AG09319 (cell line): ENCODE measurements around the gene TMEM198.

Experiments
- DNase-seq: peaks from one replicate; pipeline ENCODE4 v3.0.0-alpha.2; 2010; ENCODE audit warnings: low read depth; ENCODE audit errors: extremely low read depth
- TF ChIP-seq, protein P1 (sequence below): IDR thresholded peaks from 2 replicates; pipeline ENCODE4 v1.5.1; 2011; ENCODE audit warnings: low read depth, mild to moderate bottlenecking, inconsistent platforms, low read length, moderate library complexity

The TMEM198 gene

DNA sequence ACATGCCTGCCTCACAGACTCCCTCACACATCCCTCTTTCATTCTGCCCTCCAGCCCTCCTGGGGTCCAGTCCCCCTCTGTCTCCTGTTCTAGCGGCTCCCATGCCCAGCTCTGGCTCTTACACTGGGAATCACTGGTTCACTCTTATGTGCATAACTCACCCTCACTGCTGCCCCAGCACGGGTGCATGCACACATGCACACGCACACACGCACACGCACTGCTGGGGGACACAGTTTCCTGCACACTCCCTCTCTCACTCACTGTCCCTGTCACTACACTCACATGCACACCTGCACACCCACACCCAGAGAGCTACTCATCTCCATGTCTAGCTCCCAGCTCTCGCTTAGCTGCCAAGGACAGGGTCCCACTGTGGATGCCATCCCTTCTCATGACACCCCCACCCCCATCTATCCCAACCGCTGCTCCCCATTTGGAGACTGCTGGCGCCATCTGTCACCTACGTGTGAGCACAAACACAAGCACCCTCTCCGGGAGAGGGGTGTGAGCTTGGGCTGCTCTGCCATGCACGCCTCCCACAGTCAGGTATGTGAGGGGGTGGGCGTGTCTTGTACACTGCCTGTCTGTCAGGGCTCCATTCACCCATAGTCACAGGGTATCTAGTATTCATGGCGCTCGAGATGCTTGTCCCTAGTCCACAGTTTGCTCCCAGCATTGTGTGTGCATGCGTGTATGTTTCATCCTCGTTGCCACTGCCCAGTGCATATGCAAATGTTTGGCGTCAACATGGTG lies 27.8 kb upstream of the TMEM198 start:
- DNase-seq: no peak
- TF ChIP-seq, protein P1, sequence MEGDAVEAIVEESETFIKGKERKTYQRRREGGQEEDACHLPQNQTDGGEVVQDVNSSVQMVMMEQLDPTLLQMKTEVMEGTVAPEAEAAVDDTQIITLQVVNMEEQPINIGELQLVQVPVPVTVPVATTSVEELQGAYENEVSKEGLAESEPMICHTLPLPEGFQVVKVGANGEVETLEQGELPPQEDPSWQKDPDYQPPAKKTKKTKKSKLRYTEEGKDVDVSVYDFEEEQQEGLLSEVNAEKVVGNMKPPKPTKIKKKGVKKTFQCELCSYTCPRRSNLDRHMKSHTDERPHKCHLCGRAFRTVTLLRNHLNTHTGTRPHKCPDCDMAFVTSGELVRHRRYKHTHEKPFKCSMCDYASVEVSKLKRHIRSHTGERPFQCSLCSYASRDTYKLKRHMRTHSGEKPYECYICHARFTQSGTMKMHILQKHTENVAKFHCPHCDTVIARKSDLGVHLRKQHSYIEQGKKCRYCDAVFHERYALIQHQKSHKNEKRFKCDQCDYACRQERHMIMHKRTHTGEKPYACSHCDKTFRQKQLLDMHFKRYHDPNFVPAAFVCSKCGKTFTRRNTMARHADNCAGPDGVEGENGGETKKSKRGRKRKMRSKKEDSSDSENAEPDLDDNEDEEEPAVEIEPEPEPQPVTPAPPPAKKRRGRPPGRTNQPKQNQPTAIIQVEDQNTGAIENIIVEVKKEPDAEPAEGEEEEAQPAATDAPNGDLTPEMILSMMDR: no peak

- TF ChIP-seq, protein P1: no peak
- no peak for DNase-seq
Measured at GRCh38 chr2:219516888-219517287, 26.9 kb upstream of the TMEM198 start.

DNA sequence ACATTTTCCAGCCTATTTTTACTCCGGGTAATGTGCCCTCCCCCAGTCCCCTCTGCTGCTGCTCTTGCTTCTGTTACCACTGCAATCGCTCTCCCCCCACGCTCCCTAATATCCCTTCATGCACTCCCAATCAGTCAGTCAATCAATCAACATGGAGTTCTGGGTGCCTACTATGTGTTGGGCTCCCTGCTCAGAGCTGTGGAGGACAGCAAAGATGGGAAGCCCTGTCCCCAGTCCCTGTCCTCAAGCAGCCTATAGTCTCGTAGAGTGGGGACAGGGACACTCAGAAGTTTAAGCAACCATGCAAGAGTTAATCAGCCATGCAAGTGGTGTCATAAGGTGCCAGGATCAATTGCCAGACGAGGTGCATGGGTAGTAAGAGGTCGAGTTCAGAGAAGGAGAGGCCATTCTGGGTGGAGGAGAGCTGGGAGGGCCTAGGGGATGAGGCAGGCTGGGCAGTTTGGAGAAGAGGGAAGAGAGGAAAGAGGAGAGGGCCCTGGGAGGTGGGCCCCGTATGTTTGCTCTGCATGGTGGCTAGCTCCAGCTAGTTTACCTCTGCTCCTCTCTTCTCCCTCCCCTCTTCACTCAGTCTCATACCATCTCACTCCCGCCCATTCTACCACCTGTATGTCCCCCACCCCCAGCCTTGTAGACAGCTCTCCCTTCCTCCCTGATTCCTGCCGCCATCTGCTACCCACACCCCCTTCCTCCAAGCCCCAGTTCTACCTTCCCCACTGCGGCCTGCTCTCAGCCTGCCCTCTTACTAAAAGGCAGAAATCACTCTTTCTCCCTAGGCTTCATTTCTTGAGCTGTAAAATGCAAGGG lies 25.7 kb upstream of the TMEM198 start:
- TF ChIP-seq, protein P1: no peak
- DNase-seq: no peak

DNA sequence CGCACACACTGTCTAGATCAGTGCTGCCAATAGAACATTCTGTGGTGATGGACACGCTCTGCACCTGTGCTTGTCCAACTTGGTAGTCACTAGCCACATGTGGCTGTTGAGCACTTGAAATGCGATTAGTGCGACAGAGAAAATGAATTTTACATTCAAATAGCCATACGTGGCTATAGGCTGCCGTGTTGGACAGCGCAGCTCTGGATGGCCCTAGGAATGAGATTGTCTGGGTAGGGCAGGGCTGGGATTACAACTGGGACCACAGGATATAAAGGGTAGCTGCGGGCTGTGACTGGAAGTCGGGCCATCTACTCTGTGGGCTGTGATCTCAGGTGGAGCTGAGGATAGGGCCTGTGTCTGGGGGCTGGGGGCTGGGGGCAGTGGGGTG lies 24.3 kb upstream of the TMEM198 start:
- DNase-seq: no peak
- TF ChIP-seq, protein P1: no peak

GRCh38 chr2:219520079-219520478 lies 23.7 kb upstream of the TMEM198 start:
- TF ChIP-seq, protein P1: no peak
- no peak for DNase-seq

DNA sequence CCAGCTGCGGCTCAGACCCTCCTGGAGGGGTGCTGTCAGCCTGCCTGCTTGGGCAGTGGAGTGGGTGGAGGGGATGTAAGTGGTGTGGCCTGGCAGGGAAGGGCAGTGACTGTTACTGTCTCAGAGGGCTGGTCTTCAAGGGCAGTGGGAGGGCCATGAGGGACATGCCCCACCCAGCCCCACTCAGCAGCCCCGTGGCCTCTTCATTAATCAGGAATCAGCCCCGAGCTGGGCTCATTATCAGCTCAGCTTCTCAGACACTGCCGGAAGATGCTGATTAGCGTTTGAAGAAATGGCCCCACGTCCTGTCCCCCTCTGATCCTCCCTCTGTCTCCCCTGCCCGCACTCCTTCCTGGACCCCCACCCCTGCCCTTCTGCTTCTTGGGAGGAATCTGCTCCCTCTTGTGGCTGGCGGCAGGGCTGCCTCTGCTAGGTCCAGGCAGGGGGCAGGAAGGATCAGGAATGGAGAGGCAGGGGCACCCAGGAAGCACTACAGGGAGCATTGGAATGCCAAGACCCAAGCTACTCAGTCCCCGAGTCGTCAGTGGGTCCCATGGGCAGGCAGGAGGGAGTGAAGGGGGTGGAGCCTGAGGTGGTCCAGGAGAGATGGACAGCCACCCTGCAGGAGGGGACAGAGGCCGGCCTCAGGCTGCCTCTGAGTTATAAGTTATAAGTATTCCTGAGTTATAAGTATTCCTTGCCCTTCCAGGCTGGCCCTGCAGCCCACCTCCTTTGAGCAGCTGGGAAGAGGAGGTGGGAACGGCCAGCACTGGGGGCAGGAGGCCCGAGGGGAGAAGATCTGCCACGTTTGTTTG lies 22.6 kb upstream of the TMEM198 start:
- TF ChIP-seq, protein P1: peak; percentile 91
- no peak for DNase-seq
